HepG2 (cell line): ENCODE measurements around the gene OR10X1. TPM values are rescaled to one million over a fixed set of nuclear protein-coding genes. Genes with fewer than 3 reads are reported as not detected.

ENCODE experiments used
- ATAC-seq: fragments of 200-7000 bp; cut with Tn5 transposase; 3 replicates; pipeline ENCODE4 v1.9.1; 2020; ENCODE audit warnings: mild to moderate bottlenecking, moderate library complexity
- BruUV-seq: library from RNA; stranded (reverse); fragments of 400-500 nt; replicated peaks from 2 replicates; lab custom pipeline; 2021; lab: Mats Ljungman, UMichigan
- CTCF ChIA-PET: fragments of 300-600 bp; formaldehyde crosslinking; extraction: SDS; loops from one replicate; lab custom pipeline; 2021; ENCODE audit warnings: low total read pairs, inconsistent platforms, low intra/inter-chr PET ratio; lab: Yijun Ruan, JAX
- POLR2A ChIA-PET: fragments of 350-600 bp; sonication (Branson Sonifier 250); formaldehyde crosslinking; loops from one replicate; lab custom pipeline; 2020; ENCODE audit warnings: antibody characterized with exemption, inconsistent platforms; lab: Yijun Ruan, JAX
- DNase-seq: peaks from one replicate; pipeline ENCODE4 v3.0.0-alpha.2; 2015; ENCODE audit warnings: low spot score
- FAIRE-seq: peaks from 3 replicates; lab custom pipeline; 2011; peaks lifted over from hg19 to GRCh38; lab: Jason Lieb, UNC
- H2AFZ ChIP-seq: one replicate; pipeline ENCODE4 v1.6.1; 2011; ENCODE audit warnings: low read length, inconsistent platforms
- H3K27ac ChIP-seq: fragments of 300-600 bp; 3 replicates; pipeline ENCODE4 v1.8.0; 2011; ENCODE audit warnings: mixed run types, mild to moderate bottlenecking, mixed read lengths, low read length, inconsistent platforms; ENCODE audit not compliant: insufficient read depth; ENCODE audit errors: extremely low read length
- H3K27me3 ChIP-seq, 2 experiments: fragments of 200-600 bp in 1 of 2; 2 replicates in 1 of 2; 3 replicates in 1 of 2; pipeline versions ENCODE4 v1.6.0 to v1.8.0; 2011; ENCODE audit warnings: low read length in 2 of 2, mild to moderate bottlenecking in 2 of 2, moderate library complexity in 2 of 2, inconsistent platforms in 1 of 2; ENCODE audit not compliant: insufficient read depth in 2 of 2, control insufficient read depth in 1 of 2
- H3K36me3 ChIP-seq, 2 experiments: fragments of 200-600 bp in 1 of 2; replicated peaks in 1 of 2; 2 replicates in 1 of 2; 3 replicates in 1 of 2; pipeline versions ENCODE4 v1.5.1 to v1.8.0; 2011; ENCODE audit warnings: low read length in 2 of 2, inconsistent platforms in 1 of 2; ENCODE audit not compliant: insufficient read depth in 2 of 2, control insufficient read depth in 1 of 2
- H3K4me1 ChIP-seq: 2 replicates; pipeline ENCODE4 v1.5.1; 2012; ENCODE audit warnings: low read length, inconsistent platforms; ENCODE audit not compliant: insufficient read depth
- H3K4me2 ChIP-seq: 2 replicates; pipeline ENCODE4 v1.6.0; 2011; ENCODE audit warnings: low read depth, low read length, inconsistent platforms
- H3K4me3 ChIP-seq, 3 experiments: fragments of 200-600 bp in 1 of 3; sonication (generic), shearing (Covaris generic) in 1 of 3; replicated peaks in 1 of 3; 2 replicates each; pipeline ENCODE4 v1.5.1; 2011 to 2016; ENCODE audit warnings: low read length in 3 of 3, inconsistent platforms in 2 of 3, low read depth in 2 of 3, mild to moderate bottlenecking in 2 of 3, control low read depth in 1 of 3, mixed read lengths in 1 of 3; ENCODE audit not compliant: insufficient read depth in 1 of 3
- H3K79me2 ChIP-seq: one replicate; pipeline ENCODE4 v1.6.1; 2011; ENCODE audit warnings: low read length, inconsistent platforms; ENCODE audit not compliant: insufficient read depth
- H3K9ac ChIP-seq: 2 replicates; pipeline ENCODE4 v1.6.0; 2011; ENCODE audit warnings: mild to moderate bottlenecking, low read depth, low read length, inconsistent platforms; ENCODE audit not compliant: insufficient read depth
- H3K9me3 ChIP-seq: 2 replicates; pipeline ENCODE4 v1.5.1; 2012; ENCODE audit warnings: mild to moderate bottlenecking, low read length
- H4K20me1 ChIP-seq: 2 replicates; pipeline ENCODE4 v1.6.0; 2011; ENCODE audit warnings: inconsistent platforms, mild to moderate bottlenecking, low read length, moderate library complexity; ENCODE audit not compliant: insufficient read depth
- CEBPB ChIP-seq: IDR thresholded peaks from 2 replicates; pipeline ENCODE4 v1.6.1; 2011; ENCODE audit warnings: low read depth, low read length, improper control_type of control experiment, borderline replicate concordance
- HNF1A ChIP-seq, 2 experiments: sonication (generic) in 1 of 2; formaldehyde crosslinking in 1 of 2; IDR thresholded peaks; 2 replicates each; pipeline versions ENCODE4 v1.4.0 to v1.6.1; 2016 to 2020; ENCODE audit warnings: borderline replicate concordance in 1 of 2, low read depth in 1 of 2, mild to moderate bottlenecking in 1 of 2, missing genetic modification reagents in 1 of 2
- HNF1B ChIP-seq: sonication (generic); formaldehyde crosslinking; IDR thresholded peaks from 2 replicates; pipeline ENCODE4 v1.5.1; 2020; ENCODE audit warnings: mild to moderate bottlenecking, moderate library complexity, missing genetic modification reagents
- KDM2A ChIP-seq: sonication (generic); formaldehyde crosslinking; IDR thresholded peaks from 2 replicates; pipeline ENCODE4 v1.4.0; 2020; ENCODE audit warnings: low read depth, missing genetic modification reagents, borderline replicate concordance
- NFAT5 ChIP-seq: sonication (generic); formaldehyde crosslinking; IDR thresholded peaks from 2 replicates; pipeline ENCODE4 v1.4.0; 2020; ENCODE audit warnings: missing genetic modification reagents
- SATB2 ChIP-seq: sonication (generic); formaldehyde crosslinking; IDR thresholded peaks from 2 replicates; pipeline ENCODE4 v1.5.0; 2020; ENCODE audit warnings: missing genetic modification reagents
- ZC3H4 ChIP-seq: sonication (generic); formaldehyde crosslinking; IDR thresholded peaks from 2 replicates; pipeline ENCODE4 v1.4.0; 2020; ENCODE audit warnings: missing genetic modification reagents, borderline replicate concordance
- ZNF282 ChIP-seq: fragments of 450-650 bp; IDR thresholded peaks from 2 replicates; pipeline ENCODE4 v1.6.1; 2018; ENCODE audit not compliant: partially characterized antibody
- WGBS: methylation state at CpG from one replicate; pipeline ENCODE4 v1.1.6; 2017; ENCODE audit warnings: low lambda C conversion rate; 5-methylcytosine and 5-hydroxymethylcytosine counted together
- in situ Hi-C: cut with HindIII; loops from 2 replicates; pipeline ENCODE4 v1.10.0; 2017; ENCODE audit warnings: low pct_unique_long_range_greater_than_20kb; ENCODE audit not compliant: extremely low pct_ligation_motif_present
- intact Hi-C: fragments of 100-400 bp; cut with micrococcal nuclease; formaldehyde crosslinking; loops from one replicate; pipeline ENCODE4 v1.10.0; 2022; ENCODE audit not compliant: unreplicated experiment
- polyA plus RNA-seq, 8 experiments: library from polyadenylated mRNA; depleted of rRNA in 3 of 8; stranded (reverse) in 7 of 8; unstranded in 1 of 8; fragments of >200 nt; fragmentation: Illumina TruSeq in 4 of 8; extraction: Trizol in 4 of 8; gene quantifications; 2 replicates each; pipeline versions ENCODE4 v1.2.1 to v1.2.3, GENCODE V29; 2011 to 2016; ENCODE audit warnings: low read depth in 4 of 8, missing spikeins in 1 of 8, mixed read lengths in 1 of 8; ENCODE audit not compliant: insufficient read depth in 1 of 8
- total RNA-seq, 5 experiments: library from RNA; depleted of rRNA; stranded (reverse); fragments of >200 nt; fragmentation: Illumina TruSeq; extraction: Trizol; gene quantifications; 2 replicates each; pipeline ENCODE4 v1.2.3, GENCODE V29; 2016; ENCODE audit warnings: low read depth in 1 of 5
- TF ChIP-seq, protein P1 (sequence below): sonication (generic); formaldehyde crosslinking; IDR thresholded peaks from 2 replicates; pipeline ENCODE4 v1.5.1; 2020; ENCODE audit warnings: missing genetic modification reagents, mild to moderate bottlenecking, borderline replicate concordance

Gene OR10X1
- total and polyA plus RNA-seq, 2 of the 13 experiments (the other 11 are each of a cell fraction or from before 2014, with no cell fraction given) = not detected

DNA sequence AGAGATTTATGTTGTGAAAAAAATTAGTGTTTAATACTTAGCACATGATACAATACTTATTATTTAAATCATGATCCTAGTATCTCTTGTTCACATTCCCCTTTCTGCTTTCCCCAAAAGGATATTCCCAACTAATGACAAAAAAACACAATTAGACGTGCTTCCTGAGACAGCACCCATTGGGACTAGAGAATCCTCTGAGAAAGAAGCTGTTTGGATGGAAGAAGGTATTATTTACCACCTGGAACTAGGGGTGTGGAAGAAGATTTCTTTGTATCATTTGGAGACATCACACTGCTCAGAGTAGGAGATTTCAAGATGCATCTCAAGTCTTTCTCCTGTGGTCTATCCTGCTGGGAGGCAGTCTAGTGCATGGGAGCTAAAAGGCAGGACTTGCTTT is 25.3 kb upstream of the OR10X1 start, which contains the start of gene OR10Z1 (continued):
- TF ChIP-seq NFAT5 = no peak
- TF ChIP-seq, protein P1, sequence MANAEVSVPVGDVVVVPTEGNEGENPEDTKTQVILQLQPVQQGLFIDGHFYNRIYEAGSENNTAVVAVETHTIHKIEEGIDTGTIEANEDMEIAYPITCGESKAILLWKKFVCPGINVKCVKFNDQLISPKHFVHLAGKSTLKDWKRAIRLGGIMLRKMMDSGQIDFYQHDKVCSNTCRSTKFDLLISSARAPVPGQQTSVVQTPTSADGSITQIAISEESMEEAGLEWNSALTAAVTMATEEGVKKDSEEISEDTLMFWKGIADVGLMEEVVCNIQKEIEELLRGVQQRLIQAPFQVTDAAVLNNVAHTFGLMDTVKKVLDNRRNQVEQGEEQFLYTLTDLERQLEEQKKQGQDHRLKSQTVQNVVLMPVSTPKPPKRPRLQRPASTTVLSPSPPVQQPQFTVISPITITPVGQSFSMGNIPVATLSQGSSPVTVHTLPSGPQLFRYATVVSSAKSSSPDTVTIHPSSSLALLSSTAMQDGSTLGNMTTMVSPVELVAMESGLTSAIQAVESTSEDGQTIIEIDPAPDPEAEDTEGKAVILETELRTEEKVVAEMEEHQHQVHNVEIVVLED (CRISPR knock-in tag) = no peak

GRCh38 chr1:158600735-158601134 is 21.0 kb upstream of the OR10X1 start:
- BruUV-seq = no TSS peak
- Histone ChIP-seq H3K79me2 (no peaks in the 10 kb centered on the region), H3K27ac (no peak overlapping the region), H4K20me1 (no peaks in the 10 kb centered on the region), H3K36me3 (no peaks in the 10 kb centered on the region), H3K9me3 (peaks cover 78% of the 10 kb centered on the region), H3K9ac (no peak overlapping the region), H2AFZ (no peak overlapping the region), H3K4me2 (no peak overlapping the region), H3K4me3 (no peak overlapping the region), H3K27me3 (no peaks in the 10 kb centered on the region), H3K4me1 (no peaks in the 10 kb centered on the region)
- CTCF ChIA-PET = no interaction called here
- 0% methylated on average over 2 of the region's 2 CpGs for WGBS
- in situ Hi-C loops = no loop called here
- ATAC-seq = no peak
- POLR2A ChIA-PET = no interaction called here
- no peak for DNase-seq
- no peak for FAIRE-seq
- TF ChIP-seq KDM2A (CRISPR knock-in tag) (no peak), ZC3H4 (no peak), HNF1B (CRISPR knock-in tag) (no peak), SATB2 (no peak), HNF1A (IDR thresholded peaks at IDR 0.05; ENCODE audit: low read depth) (no peak), HNF1A (CRISPR knock-in tag; IDR thresholded peaks at IDR 0.05; ENCODE audit: borderline replicate concordance) (no peak), CEBPB (no peak), ZNF282 (no peak)
- intact Hi-C loops = no loop called here
